ENCODE results near the gene KLF7. TPM values are rescaled to one million over a fixed set of nuclear protein-coding genes. Genes with fewer than 3 reads are reported as not detected.

Gene KLF7
- total and polyA plus RNA-seq, 2 donors (not counting 1 experiment from before 2014, with no cell fraction given) = 12.9 to 21.0 TPM

- Histone ChIP-seq H3K27me3 (ENCODE audit: control insufficient read depth, insufficient read depth, low read length) (no peaks in the 10 kb centered on the region), H3K36me3 (ENCODE audit: control insufficient read depth, insufficient read depth, low read length) (no peaks in the 10 kb centered on the region), H3K27ac (ENCODE audit: insufficient read depth, low read length) (no peak overlapping the region), H2AFZ (ENCODE audit: low read length) (no peak overlapping the region), H3K79me2 (ENCODE audit: control insufficient read depth, insufficient read depth, low read length) (no peaks in the 10 kb centered on the region), H3K4me1 (ENCODE audit: control insufficient read depth, extremely low read depth, insufficient read depth, low read length) (no peaks in the 10 kb centered on the region), H4K20me1 (ENCODE audit: control insufficient read depth, extremely low read depth, insufficient read depth, low read length) (no peaks in the 10 kb centered on the region), H3K9me3 (ENCODE audit: control insufficient read depth, insufficient read depth, low read depth, low read length) (no peaks in the 10 kb centered on the region), H3K4me3 (replicated peaks in 1 of 4; ENCODE audit: control extremely low read depth in 1 of 4, insufficient read depth in 1 of 4, low read depth in 3 of 4, low read length in 4 of 4) (no peak overlapping the region), H3K9ac (ENCODE audit: insufficient read depth, low read length) (no peak overlapping the region), H3K4me2 (ENCODE audit: extremely low read depth, insufficient read depth, low read length) (no peak overlapping the region)
- no peak for DNase-seq (ENCODE audit: low read depth in 2 of 2)
- TF ChIP-seq, protein P1, sequence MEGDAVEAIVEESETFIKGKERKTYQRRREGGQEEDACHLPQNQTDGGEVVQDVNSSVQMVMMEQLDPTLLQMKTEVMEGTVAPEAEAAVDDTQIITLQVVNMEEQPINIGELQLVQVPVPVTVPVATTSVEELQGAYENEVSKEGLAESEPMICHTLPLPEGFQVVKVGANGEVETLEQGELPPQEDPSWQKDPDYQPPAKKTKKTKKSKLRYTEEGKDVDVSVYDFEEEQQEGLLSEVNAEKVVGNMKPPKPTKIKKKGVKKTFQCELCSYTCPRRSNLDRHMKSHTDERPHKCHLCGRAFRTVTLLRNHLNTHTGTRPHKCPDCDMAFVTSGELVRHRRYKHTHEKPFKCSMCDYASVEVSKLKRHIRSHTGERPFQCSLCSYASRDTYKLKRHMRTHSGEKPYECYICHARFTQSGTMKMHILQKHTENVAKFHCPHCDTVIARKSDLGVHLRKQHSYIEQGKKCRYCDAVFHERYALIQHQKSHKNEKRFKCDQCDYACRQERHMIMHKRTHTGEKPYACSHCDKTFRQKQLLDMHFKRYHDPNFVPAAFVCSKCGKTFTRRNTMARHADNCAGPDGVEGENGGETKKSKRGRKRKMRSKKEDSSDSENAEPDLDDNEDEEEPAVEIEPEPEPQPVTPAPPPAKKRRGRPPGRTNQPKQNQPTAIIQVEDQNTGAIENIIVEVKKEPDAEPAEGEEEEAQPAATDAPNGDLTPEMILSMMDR (conservative IDR thresholded peaks at IDR 0.05 in 1 of 2, IDR thresholded peaks at IDR 0.05 in 1 of 2; ENCODE audit: low read depth in 1 of 2, low read length in 2 of 2) = no peak
- TF ChIP-seq EZH2 (IDR thresholded peaks at IDR 0.05; ENCODE audit: low read length, missing control alignments) = no peak
Measured at GRCh38 chr2:207066166-207066565, 99.6 kb downstream of the KLF7 start.

DNA sequence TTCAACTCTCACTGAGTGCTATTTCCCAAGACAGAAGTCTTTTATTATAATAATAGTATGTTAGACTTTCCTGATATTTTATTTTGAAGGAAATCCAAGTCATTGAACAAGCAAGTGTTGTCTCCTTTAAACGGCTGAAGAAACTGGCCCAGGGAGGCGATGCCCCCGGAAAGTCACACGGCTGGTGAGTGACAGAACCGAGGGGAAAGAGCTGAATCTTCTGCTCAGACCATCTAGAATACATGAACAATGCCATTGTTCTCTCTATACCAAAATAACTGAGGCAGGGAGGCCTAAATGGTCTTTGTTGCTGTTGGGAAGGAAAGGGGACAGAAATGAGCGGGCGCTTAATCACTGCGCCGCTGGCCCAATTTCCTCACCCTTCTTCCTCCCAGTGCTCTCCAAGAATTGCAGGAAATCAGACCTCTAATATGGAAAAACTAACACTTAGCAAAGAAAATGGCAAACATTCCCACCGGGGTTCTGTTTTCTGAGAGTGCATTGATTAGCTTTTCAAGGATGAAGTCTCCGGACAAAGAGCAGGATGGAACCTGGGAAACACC lies 101.5 kb downstream of the KLF7 start:
- Histone ChIP-seq H2AFZ (ENCODE audit: low read length) (no peak overlapping the region), H3K4me2 (ENCODE audit: extremely low read depth, insufficient read depth, low read length) (no peak overlapping the region), H3K4me3 (replicated peaks in 1 of 4; ENCODE audit: control extremely low read depth in 1 of 4, insufficient read depth in 1 of 4, low read depth in 3 of 4, low read length in 4 of 4) (no peak overlapping the region), H3K36me3 (ENCODE audit: control insufficient read depth, insufficient read depth, low read length) (no peaks in the 10 kb centered on the region), H3K79me2 (ENCODE audit: control insufficient read depth, insufficient read depth, low read length) (no peaks in the 10 kb centered on the region), H4K20me1 (ENCODE audit: control insufficient read depth, extremely low read depth, insufficient read depth, low read length) (no peaks in the 10 kb centered on the region), H3K27ac (ENCODE audit: insufficient read depth, low read length) (no peak overlapping the region), H3K9me3 (ENCODE audit: control insufficient read depth, insufficient read depth, low read depth, low read length) (no peaks in the 10 kb centered on the region), H3K27me3 (ENCODE audit: control insufficient read depth, insufficient read depth, low read length) (no peaks in the 10 kb centered on the region), H3K4me1 (ENCODE audit: control insufficient read depth, extremely low read depth, insufficient read depth, low read length) (no peaks in the 10 kb centered on the region), H3K9ac (ENCODE audit: insufficient read depth, low read length) (no peak overlapping the region)
- no peak for DNase-seq (ENCODE audit: low read depth in 2 of 2)
- TF ChIP-seq, protein P1 (conservative IDR thresholded peaks at IDR 0.05 in 1 of 2, IDR thresholded peaks at IDR 0.05 in 1 of 2; ENCODE audit: low read depth in 1 of 2, low read length in 2 of 2) = no peak
- no peak for TF ChIP-seq EZH2 (IDR thresholded peaks at IDR 0.05; ENCODE audit: low read length, missing control alignments)

DNA sequence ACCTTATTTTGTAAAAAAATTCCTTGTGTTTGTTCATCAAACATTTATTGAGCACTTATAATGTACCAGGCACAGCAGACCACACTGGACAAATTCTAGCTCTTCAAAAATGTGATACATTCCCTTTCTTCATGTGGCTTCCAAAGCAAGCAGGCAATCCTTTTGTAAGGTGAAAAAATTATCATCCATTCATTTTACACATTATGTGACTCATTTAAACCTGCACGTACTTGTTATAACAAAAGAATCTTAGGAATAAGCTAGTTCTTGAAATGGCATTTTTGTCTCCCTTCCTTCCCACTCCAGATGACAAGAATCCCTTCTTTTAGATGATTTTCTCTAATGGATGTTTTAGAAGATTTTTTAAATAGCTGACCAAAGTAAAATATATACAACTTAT lies 104.6 kb downstream of the KLF7 start:
- no peaks in the 10 kb centered on the region for H3K27me3 ChIP-seq (ENCODE audit: control insufficient read depth, insufficient read depth, low read length)
- no peak overlapping the region for H3K9ac ChIP-seq (ENCODE audit: insufficient read depth, low read length)
- no peak overlapping the region for H3K4me2 ChIP-seq (ENCODE audit: extremely low read depth, insufficient read depth, low read length)
- peak in 1 of 2 donors; percentile 51 for DNase-seq (ENCODE audit: low read depth in 2 of 2)
- H3K79me2 ChIP-seq (ENCODE audit: control insufficient read depth, insufficient read depth, low read length) = no peaks in the 10 kb centered on the region
- no peak overlapping the region for H2AFZ ChIP-seq (ENCODE audit: low read length)
- no peaks in the 10 kb centered on the region for H3K9me3 ChIP-seq (ENCODE audit: control insufficient read depth, insufficient read depth, low read depth, low read length)
- H3K4me3 ChIP-seq (replicated peaks in 1 of 4; ENCODE audit: control extremely low read depth in 1 of 4, insufficient read depth in 1 of 4, low read depth in 3 of 4, low read length in 4 of 4) = no peak overlapping the region
- H4K20me1 ChIP-seq (ENCODE audit: control insufficient read depth, extremely low read depth, insufficient read depth, low read length) = no peaks in the 10 kb centered on the region
- no peaks in the 10 kb centered on the region for H3K36me3 ChIP-seq (ENCODE audit: control insufficient read depth, insufficient read depth, low read length)
- H3K27ac ChIP-seq (ENCODE audit: insufficient read depth, low read length) = no peak overlapping the region
- no peak for TF ChIP-seq EZH2 (IDR thresholded peaks at IDR 0.05; ENCODE audit: low read length, missing control alignments)
- TF ChIP-seq, protein P1 (conservative IDR thresholded peaks at IDR 0.05 in 1 of 2, IDR thresholded peaks at IDR 0.05 in 1 of 2; ENCODE audit: low read depth in 1 of 2, low read length in 2 of 2) = no peak
- no peaks in the 10 kb centered on the region for H3K4me1 ChIP-seq (ENCODE audit: control insufficient read depth, extremely low read depth, insufficient read depth, low read length)

Measured in fibroblast of lung (primary cell).